HG02970 (cell line): ENCODE data around the gene ZSWIM5.
A peak's percentile ranks its signal among the peaks of the same experiment; 100 is the strongest.
"Not testable (repeated sequence)": the region's sequence is repeated elsewhere in the genome, so short reads cannot be mapped to it uniquely, and the experiment has no call there.

Source experiments
- ATAC-seq: cut with Tn5 transposase; IDR thresholded peaks from one replicate; pipeline ENCODE4 v1.9.1; 2021; ENCODE audit warnings: mild to moderate bottlenecking, moderate library complexity, moderate number of reproducible peaks; ENCODE audit not compliant: unreplicated experiment, low FRiP score

ZSWIM5 gene

DNA sequence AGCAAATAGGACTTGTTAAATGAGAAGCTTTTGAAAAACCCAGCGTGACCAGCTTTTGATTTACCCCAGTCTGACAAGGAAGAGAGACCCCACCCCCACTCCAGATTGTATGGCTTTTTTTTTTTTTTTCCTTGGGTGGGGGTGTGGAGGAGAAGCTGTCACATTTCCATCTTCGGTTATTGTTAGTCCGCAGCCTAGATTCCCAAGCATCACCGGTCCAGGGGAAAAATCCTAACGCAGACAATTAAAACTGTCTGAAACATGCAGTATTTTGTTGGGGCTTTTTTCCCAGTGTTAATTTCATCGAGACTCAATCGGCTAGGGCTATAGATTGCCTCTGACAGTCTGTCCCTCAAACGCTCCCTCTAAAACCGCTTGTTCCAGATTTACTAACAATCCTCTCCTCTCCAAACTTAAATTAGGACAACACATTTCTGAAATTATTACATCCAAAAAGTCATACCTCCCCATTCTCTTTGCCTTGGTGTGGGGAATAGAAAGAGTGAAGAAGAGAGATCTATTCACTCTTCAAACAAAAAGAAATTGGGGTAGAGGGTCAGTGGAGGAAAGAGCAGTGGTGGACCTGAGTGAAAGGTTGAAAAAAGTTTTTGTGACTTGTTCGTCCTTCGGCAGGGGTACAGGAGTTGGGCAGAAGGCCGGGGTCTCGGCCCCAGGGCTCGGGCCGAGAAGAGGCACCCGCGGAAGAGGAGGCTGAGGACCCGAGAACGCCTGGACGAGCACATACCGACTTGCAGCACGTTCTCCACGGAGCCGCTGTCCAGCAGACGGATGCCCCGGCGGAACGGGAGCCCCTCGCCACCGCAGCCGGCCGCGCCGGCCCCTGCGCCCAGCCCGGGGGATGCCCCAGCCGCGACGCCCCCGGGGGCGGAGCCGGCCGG, 1.1 kb downstream of the ZSWIM5 start:
- peak; percentile 10 for ATAC-seq

DNA sequence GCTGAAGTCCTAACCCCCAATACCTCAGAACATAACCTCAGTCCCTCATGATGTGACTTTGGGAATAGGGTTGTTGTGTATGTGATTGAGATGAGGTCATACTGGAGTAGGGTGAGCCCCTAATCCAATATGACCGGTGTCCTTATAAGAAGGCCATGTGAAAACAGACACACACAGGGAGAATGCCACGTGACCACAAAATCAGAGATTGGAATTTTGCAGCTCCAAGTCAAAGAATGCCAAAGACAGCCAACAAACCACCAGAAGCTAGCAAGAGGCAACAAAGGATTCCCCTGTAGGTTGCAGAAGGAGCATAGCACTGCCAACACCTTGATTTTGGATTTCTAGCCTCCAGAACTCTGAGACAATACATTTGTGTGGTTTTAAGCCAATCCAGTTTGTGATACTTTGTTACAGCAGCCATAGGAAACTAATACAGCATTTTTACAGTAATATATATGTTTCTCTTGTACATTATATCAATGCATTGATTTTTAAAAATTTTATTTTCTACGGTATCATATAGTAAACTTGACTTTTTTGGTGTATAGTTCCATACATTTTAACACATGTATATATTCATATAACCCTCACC, 5.4 kb downstream of the ZSWIM5 start:
- no peak for ATAC-seq

DNA sequence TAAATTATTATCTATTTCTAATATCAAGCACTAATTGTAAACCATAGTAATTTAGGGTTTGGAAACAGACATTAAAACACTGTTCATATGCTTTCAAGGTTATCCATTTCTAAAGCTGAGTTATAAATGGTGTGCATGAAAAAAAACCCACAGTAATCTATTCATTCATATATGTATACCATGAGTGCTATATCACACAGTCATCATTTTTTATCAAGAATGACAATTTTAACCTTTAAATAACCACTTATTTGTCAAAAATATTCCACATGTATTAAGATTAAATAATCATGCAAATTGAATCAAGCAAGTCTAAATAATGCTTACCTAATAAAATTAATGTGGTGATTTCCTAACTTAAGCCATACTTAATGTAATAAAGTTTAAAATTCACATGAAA, 6.0 kb downstream of the ZSWIM5 start:
- no peak for ATAC-seq

DNA sequence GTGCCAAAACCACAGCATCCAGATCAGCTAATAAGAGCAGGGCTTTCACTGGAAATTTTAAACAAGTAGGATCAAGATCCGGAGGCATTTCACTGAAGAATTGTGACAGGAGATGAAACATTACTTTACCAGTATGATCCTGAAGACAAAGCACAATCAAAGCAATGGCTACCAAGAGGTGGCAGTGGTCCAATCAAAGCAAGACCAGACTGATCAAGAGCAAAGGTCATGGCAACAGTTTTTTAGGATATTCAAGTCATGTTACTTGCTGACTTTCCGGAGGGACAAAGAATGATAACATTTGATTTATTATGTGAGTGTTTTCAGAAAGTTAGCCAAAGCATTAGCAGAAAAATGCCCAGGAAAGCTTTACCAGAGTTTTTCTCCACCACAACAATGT, 8.2 kb downstream of the ZSWIM5 start:
- no peak for ATAC-seq

DNA sequence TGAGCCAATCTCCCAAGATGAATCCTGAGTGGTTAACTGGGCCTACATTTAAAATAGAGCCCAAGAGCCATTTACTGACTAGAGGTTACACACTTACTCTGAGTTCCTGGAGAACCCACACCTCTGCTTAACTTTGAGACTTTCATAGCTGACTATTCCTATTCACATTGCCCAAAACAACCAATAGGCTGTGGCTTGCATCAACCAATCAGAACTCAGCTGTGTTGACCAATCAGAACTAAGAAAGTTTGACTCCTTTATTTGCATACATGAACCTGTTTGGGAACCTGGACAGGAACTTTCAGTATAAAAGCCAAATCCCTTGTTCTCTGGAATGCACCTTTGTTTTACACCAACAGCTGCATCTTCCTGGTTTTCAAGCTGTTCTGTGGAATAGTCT, 9.5 kb downstream of the ZSWIM5 start:
- no peak for ATAC-seq

DNA sequence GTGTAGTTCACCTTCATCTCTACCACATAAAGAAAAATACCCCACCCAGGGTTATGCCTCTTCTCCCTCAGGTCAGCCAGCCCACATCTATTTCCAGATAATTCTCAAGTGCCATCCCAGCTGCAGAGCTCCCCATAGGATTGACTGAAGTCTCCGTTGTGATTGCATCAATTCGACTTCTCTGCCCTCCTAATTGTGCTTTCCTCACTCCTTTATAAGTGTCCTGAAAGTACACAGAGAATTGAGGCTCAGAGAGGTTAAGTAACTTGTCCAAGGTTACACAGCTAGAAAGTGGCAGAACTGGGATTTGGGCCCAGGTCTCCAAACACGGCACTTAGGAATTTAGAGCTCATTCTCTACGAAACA, 15.0 kb downstream of the ZSWIM5 start:
- ATAC-seq, result no peak

DNA sequence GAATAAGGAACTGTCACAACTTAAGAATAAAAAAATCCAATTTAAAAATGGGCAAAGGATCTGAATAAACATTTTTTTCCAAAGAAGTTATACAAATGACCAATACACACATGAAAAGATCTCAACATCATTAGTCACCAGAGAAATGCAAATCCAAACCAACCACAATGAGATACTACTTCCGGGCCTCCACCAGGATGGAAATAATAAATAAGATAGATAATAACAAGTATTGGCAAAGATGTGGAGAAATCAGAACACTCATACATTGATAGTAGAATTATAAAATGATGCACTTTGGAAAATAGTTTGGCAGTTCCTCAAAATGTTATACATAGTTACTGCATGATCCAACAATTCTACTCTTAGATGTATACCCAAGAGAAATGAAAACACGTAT, 18.7 kb downstream of the ZSWIM5 start:
- ATAC-seq, result no peak

DNA sequence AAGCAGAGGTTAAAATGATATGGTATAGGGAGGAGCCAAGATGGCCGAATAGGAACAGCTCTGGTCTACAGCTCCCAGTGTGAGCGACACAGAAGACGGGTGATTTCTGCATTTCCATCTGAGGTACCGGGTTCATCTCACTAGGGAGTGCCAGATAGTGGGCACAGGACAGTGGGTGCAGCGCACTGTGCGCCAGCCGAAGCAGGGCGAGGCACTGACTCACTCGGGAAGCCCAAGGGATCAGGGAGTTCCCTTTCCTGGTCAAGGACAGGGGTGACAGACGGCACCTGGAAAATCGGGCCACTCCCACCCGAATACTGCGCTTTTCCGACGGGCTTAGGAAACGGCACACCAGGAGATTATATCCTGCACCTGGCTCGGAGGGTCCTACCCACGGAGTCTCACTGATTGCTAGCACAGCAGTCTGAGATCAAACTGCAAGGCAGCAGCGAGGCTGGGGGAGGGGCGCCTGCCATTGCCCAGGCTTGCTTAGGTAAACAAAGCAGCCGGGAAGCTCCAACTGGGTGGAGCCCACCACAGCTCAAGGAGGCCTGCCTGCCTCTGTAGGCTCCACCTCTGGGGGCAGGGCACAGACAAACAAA, 26.4 kb downstream of the ZSWIM5 start:
- ATAC-seq, result not testable (repeated sequence)

DNA sequence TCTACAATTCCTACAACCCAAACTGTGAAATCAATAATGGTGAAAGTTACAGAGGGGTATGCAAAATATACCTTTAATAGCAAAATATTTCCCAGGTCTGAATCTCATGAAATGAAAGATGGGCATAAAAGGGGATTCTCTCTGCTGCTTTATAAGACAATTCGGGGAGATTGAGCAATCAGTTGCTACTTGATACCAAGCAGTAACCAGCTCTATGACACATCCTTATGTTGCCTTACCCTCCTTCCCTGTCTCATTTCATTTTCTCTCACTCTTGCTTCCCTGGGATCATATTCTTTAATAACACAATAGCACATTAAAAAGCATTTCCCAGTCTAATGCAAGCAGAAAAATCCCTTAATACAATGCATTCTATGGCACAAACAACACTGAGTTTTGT, 29.0 kb downstream of the ZSWIM5 start:
- no peak for ATAC-seq

DNA sequence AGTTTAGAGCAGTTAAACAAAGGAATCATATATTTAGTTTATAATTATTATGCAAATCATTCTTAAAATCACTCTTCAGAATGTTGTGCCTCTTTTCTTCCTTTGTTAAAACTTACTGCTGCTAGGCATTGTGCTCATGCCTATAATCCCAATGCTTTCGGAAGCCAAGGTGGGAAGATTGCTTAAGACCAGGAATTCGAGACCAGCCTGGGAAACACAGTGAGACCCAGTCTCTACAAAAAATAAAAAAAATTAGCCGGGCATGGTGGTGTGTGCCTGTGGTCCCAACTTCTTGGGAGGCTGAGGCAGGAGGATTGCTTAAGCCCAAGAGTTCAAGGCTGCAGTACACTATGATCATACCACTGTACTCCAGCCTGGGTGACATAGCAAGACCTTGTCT, 33.6 kb downstream of the ZSWIM5 start:
- ATAC-seq, result no peak

DNA sequence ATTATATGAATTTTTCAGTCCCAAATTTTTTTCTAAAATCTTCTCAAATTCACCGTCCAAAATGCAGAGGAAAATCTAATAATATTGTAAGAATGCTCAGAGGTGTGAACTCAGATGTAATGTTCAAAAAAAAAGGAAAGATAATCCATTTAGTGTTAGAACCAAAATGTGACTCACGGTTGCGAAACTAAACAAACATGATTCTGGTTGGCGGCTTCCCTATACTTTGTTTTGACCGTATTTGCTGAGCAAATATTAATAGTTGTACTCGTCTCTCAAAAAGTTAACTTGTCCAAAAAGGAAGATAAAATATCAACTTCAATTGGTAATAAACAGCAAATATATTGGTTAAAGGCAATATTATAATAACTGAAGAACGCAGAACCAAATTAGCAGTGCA, 34.4 kb downstream of the ZSWIM5 start:
- no peak for ATAC-seq

DNA sequence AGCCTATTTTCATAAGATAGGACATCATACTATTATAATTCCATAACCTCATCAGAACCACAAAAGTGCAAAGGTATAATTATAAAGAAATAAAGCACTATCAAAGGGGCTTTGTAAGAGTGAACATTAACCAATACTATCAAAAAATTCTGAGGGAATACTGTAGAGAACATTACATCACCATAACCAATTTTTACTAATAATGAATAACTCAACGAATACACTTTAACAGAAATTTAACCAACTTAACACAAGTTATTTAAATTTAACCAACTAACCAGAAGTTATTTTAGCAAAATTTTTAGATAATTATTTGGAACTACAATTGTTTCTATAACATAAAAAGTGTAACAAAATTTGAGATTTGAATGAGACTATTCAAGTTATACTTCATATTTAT, 34.8 kb downstream of the ZSWIM5 start:
- ATAC-seq, result no peak

DNA sequence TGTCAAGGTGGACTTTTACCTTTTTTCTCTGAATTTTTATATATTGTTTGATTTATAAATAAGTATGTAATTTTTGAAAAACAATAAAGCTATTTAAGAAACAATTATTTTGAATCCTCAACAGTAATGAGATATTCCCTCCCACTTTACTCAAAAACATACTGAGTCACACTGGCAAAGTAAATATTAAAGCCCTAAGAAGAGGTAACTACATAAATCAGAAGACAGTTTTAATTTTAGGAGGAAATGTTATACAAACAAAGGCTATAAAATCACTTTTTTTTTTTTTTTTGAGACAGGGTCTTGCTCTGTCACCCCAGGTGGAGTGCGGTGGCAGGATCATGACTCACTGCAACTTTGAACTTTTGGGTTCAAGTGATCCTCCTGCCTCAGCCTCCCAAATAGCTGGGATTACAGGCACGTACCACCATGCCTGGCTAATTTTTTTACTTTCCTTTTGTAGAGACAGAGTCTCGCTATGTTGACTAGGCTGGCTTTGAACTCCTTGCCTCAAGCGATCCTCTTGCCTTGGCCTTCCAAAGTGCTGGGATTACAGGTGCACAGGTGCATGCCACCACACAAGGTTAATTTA, 36.2 kb downstream of the ZSWIM5 start:
- ATAC-seq, result no peak

DNA sequence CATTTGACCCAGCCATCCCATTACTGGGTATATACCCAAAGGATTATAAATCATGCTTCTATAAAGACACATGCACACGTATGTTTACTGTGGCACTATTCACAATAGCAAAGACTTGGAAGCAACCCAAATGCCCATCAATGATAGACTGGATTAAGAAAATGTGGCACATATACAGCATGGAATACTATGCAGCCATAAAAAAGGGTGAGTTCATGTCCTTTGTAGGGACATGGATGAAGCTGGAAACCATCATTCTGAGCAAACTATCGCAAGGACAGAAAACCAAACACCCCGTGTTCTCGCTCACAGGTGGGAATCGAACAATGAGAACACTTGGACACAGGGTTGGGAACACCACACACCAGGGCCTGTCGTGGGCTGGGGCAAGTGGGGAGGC, 38.5 kb downstream of the ZSWIM5 start:
- not testable (repeated sequence) for ATAC-seq

DNA sequence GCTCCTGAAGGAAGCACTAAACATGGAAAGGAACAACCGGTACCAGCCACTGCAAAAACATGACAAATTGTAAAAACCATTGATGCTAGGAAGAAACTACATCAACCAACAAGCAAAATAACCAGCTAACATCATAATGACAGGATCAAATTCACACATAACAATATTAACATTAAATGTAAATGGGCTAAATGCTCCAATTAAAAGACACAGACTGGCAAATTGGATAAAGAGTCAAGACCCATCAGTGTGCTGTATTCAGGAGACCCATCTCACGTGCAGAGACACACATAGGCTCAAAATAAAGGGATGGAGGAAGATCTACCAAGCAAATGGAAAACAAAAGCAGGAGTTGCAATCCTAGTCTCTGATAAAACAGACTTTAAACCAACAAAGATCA, 42.1 kb downstream of the ZSWIM5 start:
- ATAC-seq, result not testable (repeated sequence)

DNA sequence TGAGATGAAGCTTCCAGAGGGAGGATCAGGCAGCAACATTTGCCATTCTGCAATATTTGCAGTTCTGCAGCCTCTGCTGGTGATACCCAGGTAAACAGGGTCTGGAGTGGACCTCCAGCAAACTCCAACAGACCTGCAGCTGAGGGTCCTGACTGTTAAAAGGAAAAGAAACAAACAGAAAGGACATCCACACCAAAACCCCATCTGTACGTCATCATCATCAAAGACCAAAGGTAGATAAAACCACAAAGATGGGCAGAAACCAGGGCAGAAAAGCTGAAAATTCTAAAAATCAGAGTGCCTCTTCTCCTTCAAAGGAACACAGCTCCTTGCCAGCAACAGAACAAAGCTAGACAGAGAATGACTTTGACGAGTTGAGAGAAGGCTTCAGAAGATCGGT, 43.3 kb downstream of the ZSWIM5 start:
- not testable (repeated sequence) for ATAC-seq

DNA sequence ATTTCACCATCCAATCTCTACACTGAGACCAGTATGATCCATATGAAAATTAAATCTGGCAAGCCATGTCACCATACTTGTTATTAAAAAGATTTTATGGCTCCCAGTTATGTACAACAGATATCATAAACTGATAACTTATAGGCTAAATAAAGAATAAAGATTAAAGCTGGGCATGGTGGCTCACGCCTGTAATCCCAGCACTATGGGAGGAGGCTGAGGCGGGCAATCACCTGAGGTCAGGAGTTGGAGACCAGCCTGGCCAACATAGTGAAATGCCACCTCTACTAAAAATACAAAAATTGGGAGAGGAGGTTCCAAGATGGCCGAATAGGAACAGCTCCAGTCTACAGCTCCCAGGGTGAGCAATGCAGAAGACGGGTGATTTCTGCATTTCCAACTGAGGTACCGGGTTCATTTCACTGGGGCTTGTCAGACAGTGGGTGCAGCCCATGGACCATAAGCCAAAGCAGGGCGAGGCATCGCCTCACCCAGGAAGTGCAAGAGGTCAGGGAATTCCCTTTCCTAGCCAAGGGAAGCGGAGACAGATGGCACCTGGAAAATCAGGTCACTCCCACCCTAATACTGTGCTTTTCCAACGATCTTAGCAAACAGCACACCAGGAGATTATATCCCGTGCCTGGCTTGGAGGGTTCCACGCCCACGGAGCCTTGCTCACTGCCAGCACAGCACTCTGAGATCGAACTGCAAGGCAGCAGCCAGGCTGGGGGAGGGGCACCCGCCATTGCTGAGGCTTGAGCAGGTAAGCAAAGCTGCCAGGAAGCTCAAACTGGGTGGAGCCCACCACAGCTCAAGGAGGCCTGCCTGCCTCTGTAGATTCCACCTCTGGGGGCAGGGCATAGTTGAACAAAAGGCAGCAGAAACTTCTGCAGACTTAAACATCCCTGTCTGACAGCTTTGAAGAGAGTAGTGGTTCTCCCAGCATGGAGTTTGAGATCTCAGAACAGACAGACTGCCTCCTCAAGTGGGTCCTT, 44.1 kb downstream of the ZSWIM5 start:
- not testable (repeated sequence) for ATAC-seq

DNA sequence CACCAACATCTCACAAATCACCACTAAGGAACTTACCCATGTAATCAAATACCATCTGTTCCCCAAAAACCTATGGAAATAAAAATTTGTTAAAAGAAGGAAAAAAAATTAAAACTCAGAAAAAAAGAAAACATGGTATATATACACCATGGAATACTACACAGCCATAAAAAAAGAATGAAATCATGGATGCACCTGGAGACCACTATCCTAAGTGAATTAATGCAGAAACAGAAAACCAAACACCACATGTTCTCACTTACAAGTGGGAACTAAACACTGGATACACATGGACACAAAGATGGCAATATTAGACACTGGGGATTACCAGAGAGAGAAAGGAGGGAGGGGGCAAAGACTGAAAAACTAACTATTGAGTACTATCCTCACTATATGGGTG, 50.4 kb downstream of the ZSWIM5 start:
- no peak for ATAC-seq

DNA sequence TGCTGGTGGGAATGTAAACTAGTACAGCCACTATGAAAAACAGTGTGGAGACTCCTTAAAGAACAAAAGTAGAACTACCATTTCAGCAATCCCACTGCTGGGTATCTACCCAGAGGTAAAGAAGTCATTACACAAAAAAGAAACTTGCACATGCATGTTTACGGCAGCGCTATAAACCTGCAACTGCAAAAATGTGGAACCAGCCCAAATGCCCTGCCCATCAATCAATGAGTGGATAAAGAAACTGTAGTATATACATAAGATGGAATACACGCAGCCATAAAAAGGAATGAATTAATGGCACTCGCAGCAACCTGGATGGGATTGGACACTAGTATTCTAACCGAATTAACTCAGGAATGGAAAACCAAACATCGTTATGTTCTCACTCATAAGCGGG, 51.0 kb downstream of the ZSWIM5 start:
- no peak for ATAC-seq

DNA sequence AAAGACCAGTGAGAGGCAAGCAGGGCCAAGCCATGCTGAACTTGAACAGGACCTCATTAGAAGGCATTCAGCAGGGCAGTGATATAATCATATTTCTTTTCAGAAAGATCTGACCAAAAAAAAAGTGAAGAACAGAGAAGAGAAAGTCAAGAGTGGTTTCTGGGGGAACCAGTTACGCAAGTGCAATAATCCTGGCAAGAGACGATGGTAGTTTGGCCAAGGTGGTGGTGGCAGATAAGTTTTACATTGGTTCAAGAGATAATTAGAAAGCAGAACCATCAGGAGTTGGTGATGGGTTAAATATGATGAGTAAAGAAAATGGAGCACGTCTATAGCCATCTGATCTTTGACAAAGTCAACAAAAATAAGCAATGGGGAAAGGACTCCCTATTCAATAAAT, 54.3 kb downstream of the ZSWIM5 start:
- no peak for ATAC-seq
